Endothelial cell (in vitro differentiated cells): ENCODE data around the gene SHBG. TPM values are rescaled to one million over a fixed set of nuclear protein-coding genes. Genes with fewer than 3 reads are reported as not detected.

Experiments used
- DNase-seq: peaks from one replicate; pipeline ENCODE4 v3.0.0; 2021; ENCODE audit warnings: low spot score
- H3K27ac Mint-ChIP-seq: one replicate; pipeline ENCODE4 v1.8.0; 2021; ENCODE audit warnings: mixed read lengths, inconsistent platforms; ENCODE audit not compliant: unreplicated experiment
- H3K27me3 Mint-ChIP-seq: one replicate; pipeline ENCODE4 v1.8.0; 2021; ENCODE audit warnings: mild to moderate bottlenecking, moderate library complexity, mixed read lengths, inconsistent platforms; ENCODE audit not compliant: unreplicated experiment
- H3K36me3 Mint-ChIP-seq: one replicate; pipeline ENCODE4 v1.8.0; 2021; ENCODE audit warnings: mild to moderate bottlenecking, low read depth, mixed read lengths, inconsistent platforms; ENCODE audit not compliant: unreplicated experiment
- H3K4me1 Mint-ChIP-seq: one replicate; pipeline ENCODE4 v1.8.0; 2021; ENCODE audit warnings: mild to moderate bottlenecking, mixed read lengths, inconsistent platforms; ENCODE audit not compliant: unreplicated experiment
- H3K4me3 Mint-ChIP-seq: one replicate; pipeline ENCODE4 v1.8.0; 2021; ENCODE audit warnings: mild to moderate bottlenecking, mixed read lengths, inconsistent platforms; ENCODE audit not compliant: unreplicated experiment
- H3K9me3 Mint-ChIP-seq: one replicate; pipeline ENCODE4 v1.8.0; 2021; ENCODE audit warnings: mixed read lengths, inconsistent platforms; ENCODE audit not compliant: unreplicated experiment
- total RNA-seq: library from RNA; stranded (reverse); fragmentation: NEBNext Ultra II Directional; extraction: Animal tissue kit (Norgen Biotek cat#: 25700); gene quantifications from one replicate; pipeline ENCODE4 v1.2.1, GENCODE V29; 2021; ENCODE audit not compliant: unreplicated experiment
- TF ChIP-seq, protein P1 (sequence below): fragments of 200-600 bp; sonication (generic); IDR thresholded peaks from one replicate; pipeline ENCODE4 v1.5.0; 2021; ENCODE audit warnings: antibody characterized with exemption; ENCODE audit not compliant: unreplicated experiment

SHBG gene
- total RNA-seq, 1 donor from 2014 or later = 0.95 TPM

DNA sequence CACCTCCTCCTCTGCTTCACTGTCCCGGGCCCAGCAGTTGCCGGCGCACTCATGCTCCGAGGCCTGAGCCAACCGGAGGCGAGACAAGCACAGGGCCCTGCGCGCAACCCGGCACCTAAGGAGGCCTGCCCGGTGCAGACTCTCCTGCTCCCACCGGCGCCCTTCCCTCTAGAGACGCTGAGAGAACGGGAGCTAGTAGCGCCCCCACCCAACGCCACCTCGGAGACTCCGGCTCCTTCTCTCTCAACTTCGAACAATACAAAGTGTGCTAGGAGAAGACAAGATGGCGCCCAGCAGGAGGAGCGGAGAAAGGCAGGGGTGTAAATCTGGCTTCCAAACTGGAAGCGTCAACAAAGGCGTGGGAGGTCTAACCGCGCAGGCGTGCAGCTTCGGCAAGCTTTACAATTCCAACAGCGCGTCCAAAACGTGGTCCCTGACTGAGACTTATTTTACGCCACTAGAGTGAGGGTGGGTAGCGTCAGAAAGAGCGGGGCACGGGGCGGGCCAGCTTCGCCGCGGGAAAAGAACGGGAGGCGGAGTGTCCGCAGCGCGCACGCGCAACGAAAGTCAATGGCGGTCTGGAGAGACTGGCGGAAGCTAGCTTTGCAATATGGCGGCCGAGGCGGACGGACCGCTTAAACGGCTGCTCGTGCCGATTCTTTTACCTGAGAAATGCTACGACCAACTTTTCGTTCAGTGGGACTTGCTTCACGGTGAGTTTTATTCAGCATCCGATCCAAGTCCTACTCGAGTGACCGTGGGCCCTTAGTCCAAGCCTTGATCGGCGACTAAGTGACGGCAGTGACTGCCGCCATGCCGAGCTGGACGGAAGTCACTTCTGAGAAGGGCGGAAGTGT is 46.5 kb upstream of the SHBG start, which contains the start of gene MPDU1:
TSS of gene MPDU1 (plus strand) at position 600 of the 857 bp plus-strand sequence. CDS start at position 611, 11 bp downstream.
- TF ChIP-seq, protein P1, sequence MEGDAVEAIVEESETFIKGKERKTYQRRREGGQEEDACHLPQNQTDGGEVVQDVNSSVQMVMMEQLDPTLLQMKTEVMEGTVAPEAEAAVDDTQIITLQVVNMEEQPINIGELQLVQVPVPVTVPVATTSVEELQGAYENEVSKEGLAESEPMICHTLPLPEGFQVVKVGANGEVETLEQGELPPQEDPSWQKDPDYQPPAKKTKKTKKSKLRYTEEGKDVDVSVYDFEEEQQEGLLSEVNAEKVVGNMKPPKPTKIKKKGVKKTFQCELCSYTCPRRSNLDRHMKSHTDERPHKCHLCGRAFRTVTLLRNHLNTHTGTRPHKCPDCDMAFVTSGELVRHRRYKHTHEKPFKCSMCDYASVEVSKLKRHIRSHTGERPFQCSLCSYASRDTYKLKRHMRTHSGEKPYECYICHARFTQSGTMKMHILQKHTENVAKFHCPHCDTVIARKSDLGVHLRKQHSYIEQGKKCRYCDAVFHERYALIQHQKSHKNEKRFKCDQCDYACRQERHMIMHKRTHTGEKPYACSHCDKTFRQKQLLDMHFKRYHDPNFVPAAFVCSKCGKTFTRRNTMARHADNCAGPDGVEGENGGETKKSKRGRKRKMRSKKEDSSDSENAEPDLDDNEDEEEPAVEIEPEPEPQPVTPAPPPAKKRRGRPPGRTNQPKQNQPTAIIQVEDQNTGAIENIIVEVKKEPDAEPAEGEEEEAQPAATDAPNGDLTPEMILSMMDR = no peak
- H3K9me3 Mint-ChIP-seq = no peaks in the 10 kb centered on the region
- DNase-seq = peak; percentile 93
- peaks cover 33% of the 10 kb centered on the region for H3K36me3 Mint-ChIP-seq
- H3K4me3 Mint-ChIP-seq = peak within 1 kb of the TSS; percentile 99
- peaks cover 19% of the 10 kb centered on the region for H3K27me3 Mint-ChIP-seq
- peaks cover 45% of the 10 kb centered on the region for H3K4me1 Mint-ChIP-seq
- peak within 1 kb of the TSS; percentile 100 for H3K27ac Mint-ChIP-seq

DNA sequence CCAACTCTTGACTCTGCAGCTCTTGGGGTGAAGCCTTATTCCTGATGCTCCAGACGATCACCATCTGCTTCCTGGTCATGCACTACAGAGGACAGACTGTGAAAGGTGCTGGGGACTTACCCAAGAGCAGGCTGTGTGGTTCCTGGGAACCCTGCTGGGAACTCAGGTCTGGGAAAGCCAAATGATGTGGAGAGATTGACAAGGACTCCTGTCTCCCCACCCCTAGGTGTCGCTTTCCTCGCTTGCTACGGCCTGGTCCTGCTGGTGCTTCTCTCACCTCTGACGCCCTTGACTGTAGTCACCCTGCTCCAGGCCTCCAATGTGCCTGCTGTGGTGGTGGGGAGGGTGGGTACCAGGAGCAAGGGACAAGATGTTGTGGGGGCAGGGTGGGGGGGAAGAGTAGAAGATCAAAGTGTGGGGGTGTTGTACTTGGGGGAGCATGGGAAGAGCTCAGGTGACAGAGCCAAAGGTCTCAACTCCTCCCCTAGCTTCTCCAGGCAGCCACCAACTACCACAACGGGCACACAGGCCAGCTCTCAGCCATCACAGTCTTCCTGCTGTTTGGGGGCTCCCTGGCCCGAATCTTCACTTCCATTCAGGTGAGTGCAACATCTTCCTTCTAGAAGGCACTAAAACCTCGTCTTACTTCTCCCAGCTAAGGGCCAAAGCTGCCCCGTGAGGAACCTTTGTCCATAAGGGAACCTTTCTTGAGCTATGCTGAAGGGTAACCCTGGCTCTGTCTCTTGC is 43.1 kb upstream of the SHBG start:
- TF ChIP-seq, protein P1 = no peak
- H3K36me3 Mint-ChIP-seq = peaks cover 24% of the 10 kb centered on the region

DNA sequence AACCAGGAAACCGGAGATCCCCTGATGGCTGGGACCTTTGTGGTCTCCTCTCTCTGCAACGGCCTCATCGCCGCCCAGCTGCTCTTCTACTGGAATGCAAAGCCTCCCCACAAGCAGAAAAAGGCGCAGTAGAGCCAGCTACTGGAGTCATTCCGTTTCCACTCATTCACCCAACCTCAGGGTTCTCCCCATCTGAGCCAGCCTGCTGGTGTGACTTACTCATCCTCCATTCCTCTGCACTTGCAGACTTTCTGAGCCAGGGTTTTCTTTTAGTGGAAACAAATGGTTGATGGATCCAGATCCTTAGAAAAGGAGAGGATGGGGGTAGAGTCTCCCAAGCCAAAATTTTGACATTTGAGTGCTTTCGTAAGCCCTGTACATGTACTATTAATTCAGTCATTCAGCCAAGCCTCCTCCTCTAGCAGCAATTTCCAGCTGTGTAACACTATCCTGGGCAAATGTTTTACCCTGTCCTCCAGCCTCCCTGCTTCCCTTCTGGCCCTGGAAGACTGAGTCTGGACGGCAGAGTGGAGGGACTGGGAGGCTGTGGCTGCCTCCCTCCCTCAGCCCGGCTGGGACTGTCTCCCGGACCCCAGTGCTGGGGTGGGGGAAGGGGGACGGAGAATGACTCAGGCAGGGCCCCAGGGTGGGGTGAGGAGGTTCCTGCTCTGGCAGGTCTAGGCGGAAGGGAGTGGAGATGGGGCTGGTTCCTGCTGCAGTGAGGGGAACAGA is 42.3 kb upstream of the SHBG start:
- DNase-seq = no peak
- H3K27ac Mint-ChIP-seq = no peak overlapping the region
- TF ChIP-seq, protein P1 = no peak

More for the DNA sequence above, 43.1 kb upstream of the SHBG start:
- H3K4me3 Mint-ChIP-seq = peak overlapping the region; percentile 37
- peaks cover 14% of the 10 kb centered on the region for H3K27me3 Mint-ChIP-seq
- DNase-seq = no peak
- H3K27ac Mint-ChIP-seq = no peak overlapping the region
- no peaks in the 10 kb centered on the region for H3K9me3 Mint-ChIP-seq
- peaks cover 21% of the 10 kb centered on the region for H3K4me1 Mint-ChIP-seq

DNA sequence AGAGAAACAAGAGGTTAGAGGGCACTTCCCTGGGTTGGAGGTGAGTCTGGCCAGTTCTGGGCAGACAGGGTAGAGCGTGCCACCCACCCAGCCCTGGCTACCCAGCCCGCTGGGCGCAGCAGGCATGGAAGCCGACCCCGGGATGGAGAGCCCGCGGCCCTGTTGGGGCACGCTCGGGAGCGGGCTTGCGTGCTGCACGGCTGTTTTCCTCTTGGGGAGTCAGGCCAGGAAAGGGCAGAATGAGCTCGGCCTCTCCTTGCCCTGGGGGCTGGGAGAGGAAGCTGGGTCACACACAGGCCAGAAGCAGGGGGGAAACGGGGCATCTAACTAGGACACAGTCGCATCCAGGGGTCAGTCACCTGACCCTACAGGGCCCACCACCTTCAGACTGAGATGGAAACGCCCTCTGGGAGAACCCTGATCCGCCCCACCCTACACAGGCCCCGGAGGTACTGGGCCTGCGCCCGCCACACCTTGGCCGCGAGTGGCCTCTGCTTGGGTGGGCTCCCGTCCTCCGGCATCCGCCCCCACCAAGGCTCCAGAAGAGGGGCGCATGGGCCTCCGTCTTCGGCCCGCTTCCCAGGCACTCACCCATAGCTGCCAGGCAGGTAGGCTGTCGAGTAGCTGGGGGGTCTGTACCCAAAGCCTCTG is 41.3 kb upstream of the SHBG start:
- H3K4me3 Mint-ChIP-seq = no peak overlapping the region
- H3K36me3 Mint-ChIP-seq = peaks cover 34% of the 10 kb centered on the region
- DNase-seq = no peak
- H3K27ac Mint-ChIP-seq = no peak overlapping the region
- TF ChIP-seq, protein P1 = no peak
- H3K27me3 Mint-ChIP-seq = peaks cover 13% of the 10 kb centered on the region
- H3K9me3 Mint-ChIP-seq = no peaks in the 10 kb centered on the region
- H3K4me1 Mint-ChIP-seq = peaks cover 11% of the 10 kb centered on the region

More for the DNA sequence above, 42.3 kb upstream of the SHBG start:
- Mint-ChIP-seq H3K36me3 (peaks cover 29% of the 10 kb centered on the region), H3K4me3 (peak overlapping the region; percentile 37), H3K27me3 (peaks cover 16% of the 10 kb centered on the region), H3K4me1 (peaks cover 16% of the 10 kb centered on the region), H3K9me3 (no peaks in the 10 kb centered on the region)
